HFF-Myc (cell line): Measurements from ENCODE around the gene SHB.

Experiments
- DNase-seq: peaks from one replicate; pipeline ENCODE4 v3.0.0-alpha.2; 2011; ENCODE audit warnings: low read depth; ENCODE audit errors: extremely low read depth
- H3K4me3 ChIP-seq: replicated peaks from 2 replicates; pipeline ENCODE4 v1.5.1; 2011; ENCODE audit warnings: low read depth, mild to moderate bottlenecking, control low read depth, low read length
- CTCF ChIP-seq: IDR thresholded peaks from 2 replicates; pipeline ENCODE4 v1.5.1; 2012; ENCODE audit warnings: mild to moderate bottlenecking, low read depth, low read length, control low read depth; ENCODE audit errors: missing control alignments

The SHB gene

GRCh38 chr9:38015906-38016305, 53.1 kb downstream of the SHB start:
- TF ChIP-seq CTCF: no peak
- no peak overlapping the region for H3K4me3 ChIP-seq
- no peak for DNase-seq

GRCh38 chr9:38015266-38015665, 53.8 kb downstream of the SHB start:
- H3K4me3 ChIP-seq: no peak overlapping the region
- TF ChIP-seq CTCF: no peak
- DNase-seq: no peak

GRCh38 chr9:38012767-38013450, 56.1 kb downstream of the SHB start:
- TF ChIP-seq CTCF: no peak
- H3K4me3 ChIP-seq: no peak overlapping the region
- DNase-seq: no peak

GRCh38 chr9:38011991-38012390, 57.0 kb downstream of the SHB start:
- no peak overlapping the region for H3K4me3 ChIP-seq
- DNase-seq: no peak
- no peak for TF ChIP-seq CTCF

GRCh38 chr9:38010918-38011704, 57.9 kb downstream of the SHB start:
- DNase-seq: no peak
- H3K4me3 ChIP-seq: no peak overlapping the region
- TF ChIP-seq CTCF: no peak

DNA sequence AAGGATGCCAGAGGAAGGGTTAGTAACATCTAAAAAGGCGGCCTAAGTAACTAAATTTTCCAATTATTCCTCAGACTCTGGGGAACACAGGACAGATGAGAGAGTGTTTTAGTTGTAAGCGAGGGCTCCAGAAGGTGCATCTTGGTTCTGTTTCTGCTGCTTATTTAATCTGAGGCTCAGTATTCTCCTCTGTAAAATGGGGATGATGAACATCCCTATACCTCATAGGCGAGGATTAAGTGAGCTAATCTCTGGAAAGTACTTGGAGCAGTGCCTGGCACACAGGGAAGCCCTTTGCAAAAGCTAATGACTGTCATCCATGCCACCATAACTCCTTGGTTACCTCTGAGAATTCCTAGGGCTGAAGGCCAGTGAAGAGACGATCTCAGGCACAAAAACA, 59.0 kb downstream of the SHB start:
- TF ChIP-seq CTCF: no peak
- no peak for DNase-seq
- H3K4me3 ChIP-seq: no peak overlapping the region
